Coronary artery (tissue), 2 donors: ENCODE measurements around the gene PIK3C2G.
"Not testable (repeated sequence)": the region's sequence is repeated elsewhere in the genome, so short reads cannot be mapped to it uniquely, and the experiment has no call there.

Source experiments
- DNase-seq: peaks from one replicate; pipeline ENCODE4 v3.0.0-alpha.2; 2017; ENCODE audit warnings: low spot score
- H3K27ac ChIP-seq, 2 donors: fragments of 200-600 bp; sonication (generic); one replicate each; pipeline ENCODE4 v1.5.1; 2016 to 2019
- H3K4me3 ChIP-seq: fragments of 200-600 bp; sonication (generic); 2 replicates; pipeline ENCODE4 v1.5.1; 2016; ENCODE audit warnings: mild to moderate bottlenecking, moderate library complexity
- TF ChIP-seq, protein P1 (sequence below): fragments of 200-600 bp; sonication (generic); IDR thresholded peaks from one replicate; pipeline ENCODE4 v1.5.1; 2019; ENCODE audit warnings: antibody characterized with exemption

Gene PIK3C2G

DNA sequence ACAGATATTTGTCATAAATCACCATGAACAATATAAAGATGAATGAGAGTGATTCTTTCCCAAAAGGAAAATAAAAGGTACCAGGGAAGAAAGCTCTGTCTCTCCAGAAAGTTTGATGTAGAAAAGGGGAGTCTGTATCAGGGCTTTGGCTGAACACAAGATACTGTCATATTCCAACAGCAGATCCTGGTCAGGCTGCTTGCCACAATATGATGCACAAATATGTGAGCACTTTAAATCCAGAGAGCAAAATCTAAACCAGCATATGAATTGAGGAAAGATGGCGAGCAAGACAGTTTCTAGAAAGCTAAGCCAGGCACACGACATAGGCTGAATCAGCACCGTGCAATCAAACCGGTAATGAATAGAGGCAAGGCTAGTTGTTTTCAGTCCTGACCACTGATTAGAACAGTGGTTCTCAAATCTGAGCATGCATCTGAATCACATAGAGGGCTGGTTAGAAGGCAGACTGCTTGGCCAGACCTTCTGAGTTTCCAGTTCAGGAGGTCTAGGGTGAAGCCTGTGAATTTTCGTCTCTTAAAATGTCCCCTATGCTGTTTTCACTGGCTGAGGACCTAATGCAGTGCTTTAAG lies 415.8 kb downstream of the PIK3C2G start:
- no peak for DNase-seq
- H3K27ac ChIP-seq, result no peak overlapping the region
- TF ChIP-seq, protein P1, sequence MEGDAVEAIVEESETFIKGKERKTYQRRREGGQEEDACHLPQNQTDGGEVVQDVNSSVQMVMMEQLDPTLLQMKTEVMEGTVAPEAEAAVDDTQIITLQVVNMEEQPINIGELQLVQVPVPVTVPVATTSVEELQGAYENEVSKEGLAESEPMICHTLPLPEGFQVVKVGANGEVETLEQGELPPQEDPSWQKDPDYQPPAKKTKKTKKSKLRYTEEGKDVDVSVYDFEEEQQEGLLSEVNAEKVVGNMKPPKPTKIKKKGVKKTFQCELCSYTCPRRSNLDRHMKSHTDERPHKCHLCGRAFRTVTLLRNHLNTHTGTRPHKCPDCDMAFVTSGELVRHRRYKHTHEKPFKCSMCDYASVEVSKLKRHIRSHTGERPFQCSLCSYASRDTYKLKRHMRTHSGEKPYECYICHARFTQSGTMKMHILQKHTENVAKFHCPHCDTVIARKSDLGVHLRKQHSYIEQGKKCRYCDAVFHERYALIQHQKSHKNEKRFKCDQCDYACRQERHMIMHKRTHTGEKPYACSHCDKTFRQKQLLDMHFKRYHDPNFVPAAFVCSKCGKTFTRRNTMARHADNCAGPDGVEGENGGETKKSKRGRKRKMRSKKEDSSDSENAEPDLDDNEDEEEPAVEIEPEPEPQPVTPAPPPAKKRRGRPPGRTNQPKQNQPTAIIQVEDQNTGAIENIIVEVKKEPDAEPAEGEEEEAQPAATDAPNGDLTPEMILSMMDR, result no peak
- no peak overlapping the region for H3K4me3 ChIP-seq

DNA sequence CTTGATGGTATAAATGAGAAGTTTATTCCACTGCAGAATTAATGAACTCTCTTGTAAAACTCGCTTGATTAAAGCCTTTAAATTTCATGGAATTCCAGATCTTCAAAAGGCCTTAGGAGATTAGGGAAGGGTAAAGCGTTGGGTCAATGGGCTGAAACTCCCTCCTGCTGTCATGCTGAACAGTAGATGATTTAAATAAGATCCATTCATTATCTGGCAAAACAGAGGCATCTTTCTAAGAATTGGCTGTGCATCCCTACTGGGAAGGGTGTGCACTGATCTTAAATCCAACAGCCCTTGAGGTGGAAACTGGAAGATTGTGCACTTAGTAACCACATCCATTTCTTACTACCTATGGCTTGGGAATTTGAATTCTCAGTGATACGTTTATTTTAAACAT lies 420.5 kb downstream of the PIK3C2G start:
- no peak for DNase-seq
- Histone ChIP-seq H3K27ac (no peak overlapping the region), H3K4me3 (no peak overlapping the region)
- TF ChIP-seq, protein P1, result no peak

DNA sequence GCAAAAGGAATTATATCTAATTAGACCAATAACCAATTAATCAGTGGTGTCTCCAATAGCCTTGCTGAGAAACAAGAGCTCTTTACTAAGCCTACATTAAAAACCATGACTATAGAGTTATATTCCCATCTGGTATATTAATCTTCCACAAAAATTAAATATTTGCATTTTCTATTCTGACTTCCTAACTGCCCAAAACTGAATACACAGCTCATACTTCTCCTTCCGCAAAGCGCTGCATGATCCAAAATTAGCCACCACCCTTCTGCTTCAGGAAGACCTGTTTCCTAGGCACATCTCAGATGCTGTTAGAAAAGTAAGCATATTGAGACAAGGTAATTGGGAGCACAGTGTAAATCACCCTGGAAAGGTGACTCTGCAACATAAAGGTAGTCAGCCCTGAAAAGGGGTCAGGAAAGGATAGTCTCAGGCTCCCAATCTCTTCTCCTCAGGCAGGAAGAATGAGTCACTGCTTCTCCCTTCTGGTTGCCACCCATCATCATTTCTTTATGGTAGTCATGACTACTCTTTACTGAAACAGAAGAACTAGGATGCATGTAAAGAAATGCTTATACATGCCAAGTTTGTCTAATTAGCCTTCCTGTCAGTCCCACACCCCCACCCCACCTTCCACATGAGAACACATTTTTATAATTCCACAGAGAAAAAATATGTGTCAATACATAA lies 422.2 kb downstream of the PIK3C2G start:
- TF ChIP-seq, protein P1, result no peak
- Histone ChIP-seq H3K4me3 (no peak overlapping the region), H3K27ac (no peak overlapping the region)
- no peak for DNase-seq

DNA sequence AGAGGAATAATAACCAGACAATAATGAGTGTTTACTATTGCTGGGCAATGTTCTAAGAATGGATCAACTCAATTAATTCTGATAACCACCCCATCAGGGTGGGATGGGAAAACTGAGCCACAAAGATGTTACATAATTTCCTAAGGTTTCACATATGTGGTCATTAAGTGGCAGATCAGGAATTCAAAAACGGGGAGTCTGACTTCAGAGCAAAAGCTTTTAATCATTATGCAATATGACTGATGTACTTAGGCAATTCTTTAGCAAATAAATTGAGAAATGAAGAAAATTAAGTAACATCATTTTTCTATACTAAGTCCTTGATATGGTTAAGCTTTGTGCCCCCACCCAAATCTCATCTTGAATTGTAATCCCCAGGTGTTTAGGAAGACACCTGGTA lies 423.1 kb downstream of the PIK3C2G start:
- H3K4me3 ChIP-seq, result no peak overlapping the region
- DNase-seq, result no peak
- H3K27ac ChIP-seq, result no peak overlapping the region
- TF ChIP-seq, protein P1, result no peak

DNA sequence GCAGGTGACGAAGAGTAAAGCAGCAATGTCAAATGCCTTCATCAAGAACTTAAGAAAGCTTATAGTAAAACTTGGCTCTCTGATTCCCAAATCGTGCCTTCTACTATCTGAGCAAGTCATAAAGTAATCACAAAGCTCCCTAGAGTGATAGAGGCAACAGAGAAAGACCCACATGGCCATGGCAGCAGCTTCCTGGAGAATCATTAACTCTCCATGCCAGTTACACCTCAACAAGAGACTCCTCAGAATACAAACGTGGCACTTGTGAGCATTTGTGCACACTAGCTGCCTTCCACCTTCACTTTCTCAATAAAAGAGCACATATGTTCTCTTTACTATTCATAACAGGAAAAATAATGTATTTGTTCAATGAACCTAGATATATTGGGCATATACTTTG lies 428.5 kb downstream of the PIK3C2G start:
- DNase-seq, result no peak
- Histone ChIP-seq H3K27ac (no peak overlapping the region), H3K4me3 (no peak overlapping the region)
- TF ChIP-seq, protein P1, result no peak

DNA sequence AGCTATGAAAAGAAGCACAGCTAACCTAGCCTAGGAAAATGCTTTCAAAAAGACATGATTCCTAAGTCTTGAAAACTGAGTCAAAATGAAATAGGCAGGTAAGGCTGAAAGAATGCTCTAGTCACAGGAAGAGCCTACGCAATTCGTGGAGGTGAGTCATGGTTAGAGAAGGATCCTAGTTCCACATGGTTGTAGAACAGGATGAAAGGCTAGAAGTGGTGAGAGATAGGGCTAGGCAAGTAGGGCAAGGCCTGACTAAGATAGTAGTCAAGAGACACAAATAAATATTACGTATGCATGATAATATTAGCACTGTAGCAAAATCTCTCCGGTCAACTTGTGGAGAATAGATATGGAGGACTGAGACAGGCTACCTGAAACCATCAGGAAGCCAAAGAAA lies 429.3 kb downstream of the PIK3C2G start:
- no peak for DNase-seq
- Histone ChIP-seq H3K4me3 (no peak overlapping the region), H3K27ac (no peak overlapping the region)
- TF ChIP-seq, protein P1, result no peak

DNA sequence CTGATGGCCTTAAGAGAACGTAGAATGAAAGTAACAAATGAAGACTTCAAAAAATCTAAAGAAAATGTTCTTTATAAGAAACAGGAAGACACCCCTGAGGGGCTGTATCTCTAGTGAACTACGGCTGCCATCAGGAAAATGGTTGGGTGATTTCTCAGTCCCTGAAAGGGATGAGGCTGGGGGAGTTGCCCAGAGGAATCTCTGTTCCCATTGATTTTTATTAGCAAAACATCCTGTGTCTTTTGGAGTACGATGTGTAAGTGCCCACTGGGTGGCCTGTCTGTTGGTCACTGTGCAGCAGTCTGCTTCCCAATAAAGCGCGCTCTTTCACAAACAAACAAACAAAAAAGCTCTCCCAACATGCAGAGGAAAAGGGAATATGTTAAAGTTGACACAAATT lies 432.7 kb downstream of the PIK3C2G start:
- not testable (repeated sequence) for H3K4me3 ChIP-seq, H3K27ac ChIP-seq, DNase-seq
